Left renal cortex interstitium (tissue), 4 donors: ENCODE data around the gene ARGLU1. TPM values are rescaled to one million over a fixed set of nuclear protein-coding genes. Genes with fewer than 3 reads are reported as not detected.

Experiments used
- DNase-seq, 4 donors: peaks; one replicate each; pipeline ENCODE4 v3.0.0-alpha.2; 2013; ENCODE audit warnings: low read depth in 4 of 4, low spot score in 2 of 4, missing footprints in 1 of 4
- polyA plus RNA-seq, 4 donors: library from polyadenylated mRNA; unstranded; fragments of 120-200 nt; gene quantifications; one replicate each; pipeline ENCODE4 v1.2.1, GENCODE V29; 2013; ENCODE audit not compliant: insufficient read length in 4 of 4

The ARGLU1 gene
- polyA plus RNA-seq, 4 donors = 265 to 465 (median 351) TPM

- DNase-seq = no peak
These were observed 20.4 kb upstream of the ARGLU1 start for GRCh38 chr13:106588367-106588766.

- no peak for DNase-seq
These were observed 19.9 kb upstream of the ARGLU1 start for GRCh38 chr13:106587787-106588186.

- no peak for DNase-seq
These were observed 18.8 kb upstream of the ARGLU1 start for GRCh38 chr13:106586648-106587166.

GRCh38 chr13:106581225-106581624 lies 13.3 kb upstream of the ARGLU1 start:
- no peak for DNase-seq

- no peak for DNase-seq
These were observed 8.0 kb upstream of the ARGLU1 start for GRCh38 chr13:106575896-106576295.

GRCh38 chr13:106573868-106574267 lies 5.9 kb upstream of the ARGLU1 start:
- no peak for DNase-seq

- DNase-seq = no peak
These were observed 5.4 kb upstream of the ARGLU1 start for GRCh38 chr13:106573284-106573846.

GRCh38 chr13:106570299-106570852 lies 2.4 kb upstream of the ARGLU1 start:
- DNase-seq = no peak

GRCh38 chr13:106569233-106570095 lies 1.5 kb upstream of the ARGLU1 start:
- DNase-seq = no peak

- DNase-seq = no peak
These were observed 514 bp upstream of the ARGLU1 start for GRCh38 chr13:106568299-106569003.

GRCh38 chr13:106566641-106567473 lies 1.1 kb downstream of the ARGLU1 start:
- DNase-seq = no peak

- no peak for DNase-seq
These were observed 2.7 kb downstream of the ARGLU1 start for GRCh38 chr13:106565127-106565775.

- no peak for DNase-seq
These were observed 5.6 kb downstream of the ARGLU1 start for GRCh38 chr13:106562301-106562700.

- DNase-seq = no peak
These were observed 6.3 kb downstream of the ARGLU1 start for GRCh38 chr13:106561551-106562170.

GRCh38 chr13:106560821-106561220 lies 7.1 kb downstream of the ARGLU1 start:
- no peak for DNase-seq

GRCh38 chr13:106558527-106558926 lies 9.4 kb downstream of the ARGLU1 start:
- DNase-seq = no peak

- no peak for DNase-seq
These were observed 12.2 kb downstream of the ARGLU1 start for GRCh38 chr13:106555631-106556328.

GRCh38 chr13:106551751-106552150 lies 16.2 kb downstream of the ARGLU1 start:
- DNase-seq = no peak

- no peak for DNase-seq
These were observed 16.6 kb downstream of the ARGLU1 start for GRCh38 chr13:106551350-106551749.
